Astrocyte of the spinal cord (primary cell): ENCODE data around the gene C4orf36.

Source experiments
- DNase-seq: peaks from one replicate; pipeline ENCODE4 v3.0.0; 2011; ENCODE audit warnings: low read depth, low spot score
- H3K4me3 ChIP-seq: 2 replicates; pipeline ENCODE4 v1.5.1; 2011; ENCODE audit warnings: low read depth, mild to moderate bottlenecking, low read length, moderate library complexity
- CTCF ChIP-seq: IDR thresholded peaks from 2 replicates; pipeline ENCODE4 v1.5.1; 2012; ENCODE audit warnings: low read depth, mild to moderate bottlenecking, low read length, inconsistent platforms
- in situ Hi-C: cut with HindIII; loops from 2 replicates; pipeline ENCODE4 v1.10.0; 2017; ENCODE audit warnings: low sequenced_read_pairs

The C4orf36 gene

GRCh38 chr4:86856896-86857295 is 35.3 kb downstream of the C4orf36 start:
- no peak for DNase-seq
- H3K4me3 ChIP-seq, result no peak overlapping the region
- in situ Hi-C loops, result no loop called here
- TF ChIP-seq CTCF, result no peak

- no peak for TF ChIP-seq CTCF
- H3K4me3 ChIP-seq, result no peak overlapping the region
- in situ Hi-C loops, result no loop called here
- peak; percentile 36 for DNase-seq
Measured at GRCh38 chr4:86855572-86855971, 36.6 kb downstream of the C4orf36 start.

GRCh38 chr4:86853209-86853608 is 39.0 kb downstream of the C4orf36 start:
- in situ Hi-C loops, result no loop called here
- no peak for DNase-seq
- no peak overlapping the region for H3K4me3 ChIP-seq
- TF ChIP-seq CTCF, result no peak

- H3K4me3 ChIP-seq, result no peak within 1 kb of the TSS
- no peak for TF ChIP-seq CTCF
- in situ Hi-C loops, result no loop called here
- no peak for DNase-seq
Measured at GRCh38 chr4:86848732-86849619, 43.2 kb downstream of the C4orf36 start, which contains the start of gene SLC10A6. TSS of gene SLC10A6 (minus strand) at chr4:86849384. CDS start at chr4:86849115, 269 bp downstream.

GRCh38 chr4:86848136-86848535 is 44.1 kb downstream of the C4orf36 start:
- in situ Hi-C loops, result no loop called here
- peak; percentile 37 for DNase-seq
- H3K4me3 ChIP-seq, result no peak overlapping the region
- no peak for TF ChIP-seq CTCF

GRCh38 chr4:86847571-86847970 is 44.7 kb downstream of the C4orf36 start:
- no peak for DNase-seq
- in situ Hi-C loops, result no loop called here
- TF ChIP-seq CTCF, result no peak
- no peak overlapping the region for H3K4me3 ChIP-seq
